SKM-1 (cell line): ENCODE results near the gene CD68.

Experiments
- DNase-seq: peaks from one replicate; lab custom pipeline; 2025; ENCODE audit not compliant: unreplicated experiment; lab: John Stamatoyannopoulos, UW

Gene CD68

DNA sequence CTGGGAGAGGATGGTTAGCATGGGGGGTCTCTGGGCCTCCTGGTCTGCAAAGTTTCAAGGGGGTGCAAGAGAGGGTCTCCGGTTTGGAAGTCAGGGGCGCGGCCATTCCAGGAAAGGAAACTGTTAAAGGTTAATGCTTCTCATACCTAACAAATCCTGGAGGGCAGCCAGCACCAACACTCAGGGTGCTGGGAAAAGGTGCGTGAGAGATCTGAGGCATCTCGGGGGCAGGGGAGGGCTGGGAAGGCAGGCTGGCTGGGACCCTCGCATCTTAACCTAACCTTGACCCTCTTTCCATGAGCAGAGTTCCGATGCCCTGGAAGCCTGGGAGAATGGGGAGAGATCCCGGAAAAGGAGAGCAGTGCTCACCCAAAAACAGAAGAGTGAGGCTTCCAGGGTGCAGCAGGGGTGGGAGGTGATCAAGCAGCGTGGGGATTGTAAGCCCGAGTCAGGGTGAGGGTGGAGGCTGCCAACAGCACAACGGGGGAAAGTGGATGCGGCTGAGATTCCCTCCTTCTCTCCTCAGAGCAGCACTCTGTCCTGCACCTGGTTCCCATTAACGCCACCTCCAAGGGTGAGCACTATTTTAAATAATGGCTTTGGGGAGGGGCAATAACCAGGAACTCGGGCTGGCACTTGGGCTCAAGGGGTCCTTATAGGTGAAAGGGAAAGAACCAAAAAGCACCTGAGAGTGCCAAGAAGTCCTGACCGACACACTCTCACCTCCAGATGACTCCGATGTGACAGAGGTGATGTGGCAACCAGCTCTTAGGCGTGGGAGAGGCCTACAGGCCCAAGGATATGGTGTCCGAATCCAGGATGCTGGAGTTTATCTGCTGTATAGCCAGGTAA is 19.9 kb upstream of the CD68 start:
- no peak for DNase-seq

DNA sequence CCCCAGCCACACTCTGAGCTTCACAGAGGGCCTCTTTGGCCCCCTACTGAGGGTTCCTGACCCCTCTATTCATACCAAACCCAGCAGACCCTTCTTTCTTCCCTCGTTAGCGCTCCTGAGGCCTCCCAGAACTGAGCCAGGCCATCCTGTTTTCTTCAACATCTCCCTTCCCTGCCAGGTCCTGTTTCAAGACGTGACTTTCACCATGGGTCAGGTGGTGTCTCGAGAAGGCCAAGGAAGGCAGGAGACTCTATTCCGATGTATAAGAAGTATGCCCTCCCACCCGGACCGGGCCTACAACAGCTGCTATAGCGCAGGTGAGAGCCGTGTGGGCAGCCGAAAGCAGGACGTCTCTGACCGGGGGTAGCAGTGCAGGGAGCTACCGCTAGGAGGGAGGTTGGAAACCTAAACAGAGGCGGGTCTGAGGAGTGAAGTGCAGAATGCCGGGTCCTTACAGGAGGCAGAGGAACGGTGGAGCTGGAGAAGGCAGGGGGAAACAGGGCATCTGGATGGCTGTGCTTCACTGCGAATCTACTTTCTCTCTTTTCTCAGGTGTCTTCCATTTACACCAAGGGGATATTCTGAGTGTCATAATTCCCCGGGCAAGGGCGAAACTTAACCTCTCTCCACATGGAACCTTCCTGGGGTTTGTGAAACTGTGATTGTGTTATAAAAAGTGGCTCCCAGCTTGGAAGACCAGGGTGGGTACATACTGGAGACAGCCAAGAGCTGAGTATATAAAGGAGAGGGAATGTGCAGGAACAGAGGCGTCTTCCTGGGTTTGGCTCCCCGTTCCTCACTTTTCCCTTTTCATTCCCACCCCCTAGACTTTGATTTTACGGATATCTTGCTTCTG is 19.0 kb upstream of the CD68 start:
- peak; percentile 31 for DNase-seq

GRCh38 chr17:7561028-7561575 is 18.3 kb upstream of the CD68 start:
- DNase-seq = peak; percentile 31

DNA sequence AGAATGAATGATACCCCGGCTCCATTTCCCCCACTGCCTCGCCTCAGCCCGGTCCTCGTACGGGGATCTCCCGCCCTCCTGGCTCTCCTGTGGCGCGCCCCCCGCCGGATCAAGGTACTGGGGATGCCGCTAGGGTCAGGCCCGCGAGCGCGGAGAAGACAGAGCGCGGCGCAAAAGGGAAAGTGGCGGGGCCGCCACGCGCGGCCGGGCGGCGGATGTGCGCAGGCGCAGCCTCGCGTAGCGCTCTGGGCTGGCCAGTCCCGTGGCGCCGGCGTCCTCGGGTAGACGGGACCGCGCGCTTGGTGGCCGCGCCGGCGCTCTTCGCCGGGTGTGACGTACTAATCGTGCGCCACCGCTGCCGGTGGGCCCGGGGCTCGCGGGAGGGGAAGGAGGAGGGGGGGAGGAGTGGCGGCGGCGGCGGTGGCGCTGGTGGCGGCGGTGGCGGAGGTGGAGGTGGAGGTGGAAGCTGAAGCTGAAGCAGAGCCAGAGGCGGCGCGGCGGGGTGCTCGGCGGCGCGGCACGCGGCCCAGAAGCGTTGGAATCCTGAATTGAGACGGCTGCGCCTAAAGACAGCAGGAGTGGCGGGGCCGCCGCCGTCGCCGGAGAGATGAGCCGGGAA is 17.7 kb upstream of the CD68 start, which contains the start of gene SENP3:
Gene SENP3, plus strand, starts transcription at position 331 of the 619 bp plus-strand sequence. CDS start 1,158 bp downstream, outside the sequence.
- peak; percentile 4 for DNase-seq

DNA sequence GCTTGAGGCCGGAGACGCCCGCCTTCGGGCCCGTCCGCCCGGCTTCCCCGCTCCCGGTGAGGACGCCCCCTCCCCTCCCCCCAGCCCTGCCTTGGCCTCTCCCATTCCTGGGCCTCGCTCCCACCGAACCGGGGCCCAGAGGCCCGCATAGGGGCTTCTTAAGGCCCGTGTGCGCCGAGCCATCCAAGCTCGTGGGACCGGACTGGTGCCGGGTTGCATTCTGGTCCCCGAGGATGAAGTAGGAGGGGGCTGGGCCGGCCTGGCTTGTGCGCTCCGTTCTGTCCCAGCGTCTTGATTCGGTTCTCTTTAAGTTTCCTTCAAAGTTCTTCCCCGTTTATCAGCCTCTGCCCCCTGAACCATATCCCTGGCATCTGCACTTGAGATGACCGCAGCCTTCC is 17.2 kb upstream of the CD68 start:
- DNase-seq = no peak

DNA sequence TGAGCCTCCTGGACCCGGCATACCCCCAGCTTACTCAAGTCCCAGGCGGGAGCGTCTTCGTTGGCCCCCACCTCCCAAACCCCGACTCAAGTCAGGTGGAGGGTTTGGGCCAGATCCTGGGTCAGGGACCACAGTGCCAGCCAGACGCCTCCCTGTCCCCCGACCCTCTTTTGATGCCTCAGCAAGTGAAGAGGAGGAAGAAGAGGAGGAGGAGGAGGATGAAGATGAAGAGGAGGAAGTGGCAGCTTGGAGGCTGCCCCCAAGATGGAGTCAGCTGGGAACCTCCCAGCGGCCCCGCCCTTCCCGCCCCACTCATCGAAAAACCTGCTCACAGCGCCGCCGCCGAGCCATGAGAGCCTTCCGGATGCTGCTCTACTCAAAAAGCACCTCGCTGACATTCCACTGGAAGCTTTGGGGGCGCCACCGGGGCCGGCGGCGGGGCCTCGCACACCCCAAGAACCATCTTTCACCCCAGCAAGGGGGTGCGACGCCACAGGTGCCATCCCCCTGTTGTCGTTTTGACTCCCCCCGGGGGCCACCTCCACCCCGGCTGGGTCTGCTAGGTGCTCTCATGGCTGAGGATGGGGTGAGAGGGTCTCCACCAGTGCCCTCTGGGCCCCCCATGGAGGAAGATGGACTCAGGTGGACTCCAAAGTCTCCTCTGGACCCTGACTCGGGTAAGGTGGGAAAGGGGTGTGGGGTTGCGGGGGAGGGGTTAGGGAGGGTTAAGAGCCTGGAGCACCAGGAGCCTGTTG is 16.1 kb upstream of the CD68 start:
- no peak for DNase-seq

GRCh38 chr17:7569571-7569970 is 9.9 kb upstream of the CD68 start:
- no peak for DNase-seq

DNA sequence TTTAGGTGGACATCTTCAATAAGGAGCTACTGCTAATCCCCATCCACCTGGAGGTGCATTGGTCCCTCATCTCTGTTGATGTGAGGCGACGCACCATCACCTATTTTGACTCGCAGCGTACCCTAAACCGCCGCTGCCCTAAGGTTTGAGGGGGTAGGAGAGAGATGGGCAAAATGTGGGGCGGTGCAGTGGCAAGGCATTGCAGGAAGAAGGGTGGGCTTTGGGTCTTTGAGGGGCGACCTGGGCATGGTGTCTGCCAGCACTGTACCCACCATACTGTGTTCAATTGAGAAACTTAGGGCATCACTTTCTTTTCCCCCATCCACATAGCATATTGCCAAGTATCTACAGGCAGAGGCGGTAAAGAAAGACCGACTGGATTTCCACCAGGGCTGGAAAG is 9.1 kb upstream of the CD68 start:
- no peak for DNase-seq

DNA sequence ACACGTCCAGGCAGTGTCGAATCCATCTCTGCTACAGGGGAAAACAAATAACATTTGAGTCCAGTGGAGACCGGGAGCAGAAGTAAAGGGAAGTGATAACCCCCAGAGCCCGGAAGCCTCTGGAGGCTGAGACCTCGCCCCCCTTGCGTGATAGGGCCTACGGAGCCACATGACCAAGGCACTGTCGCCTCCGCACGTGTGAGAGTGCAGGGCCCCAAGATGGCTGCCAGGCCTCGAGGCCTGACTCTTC is 7.2 kb upstream of the CD68 start:
- peak; percentile 91 for DNase-seq

GRCh38 chr17:7572588-7573323 is 6.7 kb upstream of the CD68 start:
- peak; percentile 91 for DNase-seq

GRCh38 chr17:7573324-7574080 is 5.9 kb upstream of the CD68 start:
- DNase-seq = peak; percentile 30

GRCh38 chr17:7574176-7574953 is 5.1 kb upstream of the CD68 start:
- no peak for DNase-seq

DNA sequence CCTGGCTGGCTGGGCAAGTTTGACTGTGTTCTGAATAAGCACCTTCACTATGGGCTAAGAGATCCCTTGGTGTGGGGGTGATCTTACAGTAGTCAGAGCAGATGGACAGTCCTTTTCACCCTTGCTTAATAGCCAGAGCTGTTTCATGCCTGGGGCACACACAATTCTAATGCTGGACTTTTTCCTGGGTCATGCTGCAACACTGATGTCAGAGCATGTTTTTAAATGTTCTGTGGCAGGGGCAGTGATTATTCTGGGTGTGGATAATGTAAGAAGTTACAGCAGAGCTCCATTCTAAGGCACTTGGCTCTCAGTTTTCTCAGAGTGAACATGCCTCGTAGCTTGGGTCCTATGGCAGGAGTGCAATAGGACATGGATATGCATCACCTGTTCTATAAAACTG is 4.0 kb upstream of the CD68 start:
- no peak for DNase-seq

DNA sequence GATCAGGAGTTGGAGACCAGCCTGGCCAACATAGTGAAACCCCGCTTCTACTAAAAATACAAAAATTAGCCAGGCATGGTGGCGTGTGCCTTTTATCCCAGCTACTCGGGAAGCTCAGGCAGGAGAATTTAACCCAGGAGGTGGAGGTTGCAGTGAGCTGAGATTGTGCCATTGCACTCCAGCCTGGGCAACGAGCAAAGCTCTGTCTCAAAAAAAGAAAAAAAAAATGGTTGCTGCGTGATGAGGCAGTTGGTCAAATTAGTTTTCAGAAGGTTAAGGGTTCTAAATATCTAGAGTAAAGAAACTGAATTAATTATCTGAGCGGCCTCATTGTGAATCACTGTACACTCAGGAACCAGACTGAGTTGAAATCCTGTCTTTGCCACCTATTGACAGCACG is 3.5 kb upstream of the CD68 start:
- no peak for DNase-seq

DNA sequence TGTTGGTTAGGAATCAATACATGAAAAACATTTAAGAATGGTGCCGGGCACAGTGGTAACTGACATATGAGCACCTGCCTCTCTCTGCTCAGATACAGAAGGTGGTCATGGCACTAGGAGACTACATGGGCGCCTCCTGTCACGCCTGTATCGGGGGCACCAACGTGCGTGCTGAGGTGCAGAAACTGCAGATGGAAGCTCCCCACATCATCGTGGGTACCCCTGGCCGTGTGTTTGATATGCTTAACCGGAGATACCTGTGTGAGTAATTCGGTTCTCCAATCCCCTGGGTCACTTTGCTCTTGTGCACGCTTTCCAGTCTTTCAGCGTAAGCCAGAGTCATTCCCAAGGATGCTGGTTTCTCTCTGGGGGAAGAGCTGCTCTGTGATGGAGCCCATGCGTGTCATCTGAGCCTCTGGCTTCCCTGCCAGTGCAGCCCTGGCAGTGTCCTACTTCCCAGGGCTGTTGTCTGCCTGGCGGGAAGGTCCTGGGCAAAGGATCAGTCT is 3.0 kb upstream of the CD68 start:
- no peak for DNase-seq

DNA sequence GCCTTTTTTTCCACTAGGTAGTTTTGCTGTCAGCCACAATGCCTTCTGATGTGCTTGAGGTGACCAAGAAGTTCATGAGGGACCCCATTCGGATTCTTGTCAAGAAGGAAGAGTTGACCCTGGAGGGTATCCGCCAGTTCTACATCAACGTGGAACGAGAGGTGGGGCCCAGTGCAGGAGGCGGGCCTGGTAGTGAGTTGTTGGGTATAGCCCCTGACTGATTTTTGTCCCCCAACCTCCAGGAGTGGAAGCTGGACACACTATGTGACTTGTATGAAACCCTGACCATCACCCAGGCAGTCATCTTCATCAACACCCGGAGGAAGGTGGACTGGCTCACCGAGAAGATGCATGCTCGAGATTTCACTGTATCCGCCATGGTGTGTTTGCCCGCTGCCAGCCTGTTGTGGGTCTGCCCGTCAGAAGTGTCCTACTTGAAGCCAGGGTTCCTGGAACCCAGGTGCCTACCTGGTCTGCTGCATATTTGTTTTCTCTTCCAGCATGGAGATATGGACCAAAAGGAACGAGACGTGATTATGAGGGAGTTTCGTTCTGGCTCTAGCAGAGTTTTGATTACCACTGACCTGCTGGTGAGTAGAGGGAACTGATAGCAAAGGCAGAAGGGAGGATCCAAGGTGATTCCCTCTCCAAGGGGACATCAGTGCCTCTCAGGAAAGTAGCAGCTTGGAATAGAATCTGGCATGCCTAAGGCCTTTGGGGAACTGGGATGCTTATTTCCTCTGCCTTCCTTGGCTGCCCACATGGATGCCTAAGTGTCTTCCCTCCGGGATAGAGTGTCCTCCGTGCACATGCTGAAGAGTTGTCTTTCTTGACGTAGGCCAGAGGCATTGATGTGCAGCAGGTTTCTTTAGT is 1.9 kb upstream of the CD68 start:
- no peak for DNase-seq

- DNase-seq = no peak
Measured at GRCh38 chr17:7579834-7580603, 581 bp downstream of the CD68 start.
